Measurements from ENCODE around the gene SHMT2. TPM values are rescaled to one million over a fixed set of nuclear protein-coding genes. Genes with fewer than 3 reads are reported as not detected.

SHMT2 gene
- total and polyA plus RNA-seq, 9 of the 15 experiments (the other 6 are each of a cell fraction or from before 2014, with no cell fraction given): 46.1 to 319 (median 115) TPM

GRCh38 chr12:57190037-57190436 is 39.5 kb upstream of the SHMT2 start:
- Histone ChIP-seq H3K9me1 (ENCODE audit: control insufficient read depth, insufficient read depth, low read length) (peaks cover 3% of the 10 kb centered on the region), H3K27ac (ENCODE audit: extremely low read depth, low read depth, low read length) (no peak overlapping the region), H4K20me1 (replicated peaks; ENCODE audit: control insufficient read depth, insufficient read depth, low read length) (0 out of 2 replicates have a peak, but pooled peaks cover 14% of the 10 kb centered on the region), H3K36me3 (ENCODE audit: control insufficient read depth, insufficient read depth, low read length) (no peaks in the 10 kb centered on the region), H3K4me3 (no peak overlapping the region), H3K27me3 (ENCODE audit: control insufficient read depth in 2 of 2, insufficient read depth in 2 of 2, low read length in 2 of 2) (peaks cover 45 to 86% of the 10 kb centered on the region in 2 experiments), H3K4me2 (ENCODE audit: insufficient read depth, low read length) (no peak overlapping the region), H3K9me3 (replicated peaks; ENCODE audit: control insufficient read depth, insufficient read depth, low read depth, low read length) (no peaks in the 10 kb centered on the region), H3K79me2 (ENCODE audit: control insufficient read depth, insufficient read depth, low read length) (no peaks in the 10 kb centered on the region), H2AFZ (ENCODE audit: low read depth, low read length) (no peak overlapping the region), H3K9ac (ENCODE audit: insufficient read depth in 1 of 2, low read depth in 2 of 2, low read length in 2 of 2) (no peak overlapping the region), H3K4me1 (replicated peaks in 1 of 2; ENCODE audit: control insufficient read depth in 2 of 2, insufficient read depth in 2 of 2, low read length in 2 of 2) (peaks cover 0 to 53% of the 10 kb centered on the region in 2 experiments; a peak in 2 of 5 replicates)
- ChIA-PET POLR2A (interaction anchor here (0.6 to 2.4 kb wide), 2 partner anchors 17 to 136 kb away, joined by 3 to 6 read pairs; no protein-coding TSS in a partner anchor), CTCF (ENCODE audit: low intra/inter-chr PET ratio) (interaction anchor here (0.5 kb wide), 1 partner anchor 23 kb away, joined by 4 read pairs; no protein-coding TSS in a partner anchor)
- in situ Hi-C loops (cut with MboI) (no loop called here), intact Hi-C loops (cut with micrococcal nuclease) (no loop called here)
- peak; percentile 40 for FAIRE-seq
- no peak for ATAC-seq
- no TSS peak for BruUV-seq (replicated peaks)
- 13% methylated on average over 6 of the region's 6 CpGs for WGBS (ENCODE audit: insufficient coverage, low coverage, missing lambda C conversion rate)
- DNase-seq (ENCODE audit: extremely low read depth in 1 of 4, low spot score in 3 of 4): no peak
- TF ChIP-seq MEF2A (IDR thresholded peaks at IDR 0.05; ENCODE audit: control insufficient read depth, low read depth, low read length): no peak
- no peak for TF ChIP-seq FOXP1 (CRISPR knock-in tag; IDR thresholded peaks at IDR 0.05)
- no peak for TF ChIP-seq CEBPB (tag; IDR thresholded peaks at IDR 0.05)
- TF ChIP-seq, protein P1, sequence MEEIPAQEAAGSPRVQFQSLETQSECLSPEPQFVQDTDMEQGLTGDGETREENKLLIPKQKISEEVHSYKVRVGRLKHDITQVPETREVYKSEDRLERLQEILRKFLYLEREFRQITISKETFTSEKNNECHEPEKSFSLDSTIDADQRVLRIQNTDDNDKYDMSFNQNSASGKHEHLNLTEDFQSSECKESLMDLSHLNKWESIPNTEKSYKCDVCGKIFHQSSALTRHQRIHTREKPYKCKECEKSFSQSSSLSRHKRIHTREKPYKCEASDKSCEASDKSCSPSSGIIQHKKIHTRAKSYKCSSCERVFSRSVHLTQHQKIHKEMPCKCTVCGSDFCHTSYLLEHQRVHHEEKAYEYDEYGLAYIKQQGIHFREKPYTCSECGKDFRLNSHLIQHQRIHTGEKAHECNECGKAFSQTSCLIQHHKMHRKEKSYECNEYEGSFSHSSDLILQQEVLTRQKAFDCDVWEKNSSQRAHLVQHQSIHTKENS (CRISPR knock-in tag; IDR thresholded peaks at IDR 0.05): no peak
- no peak for TF ChIP-seq CCNT2 (IDR thresholded peaks at IDR 0.05; ENCODE audit: borderline replicate concordance, extremely low read depth, insufficient read length, low read depth, low read length)
- TF ChIP-seq, protein P2, sequence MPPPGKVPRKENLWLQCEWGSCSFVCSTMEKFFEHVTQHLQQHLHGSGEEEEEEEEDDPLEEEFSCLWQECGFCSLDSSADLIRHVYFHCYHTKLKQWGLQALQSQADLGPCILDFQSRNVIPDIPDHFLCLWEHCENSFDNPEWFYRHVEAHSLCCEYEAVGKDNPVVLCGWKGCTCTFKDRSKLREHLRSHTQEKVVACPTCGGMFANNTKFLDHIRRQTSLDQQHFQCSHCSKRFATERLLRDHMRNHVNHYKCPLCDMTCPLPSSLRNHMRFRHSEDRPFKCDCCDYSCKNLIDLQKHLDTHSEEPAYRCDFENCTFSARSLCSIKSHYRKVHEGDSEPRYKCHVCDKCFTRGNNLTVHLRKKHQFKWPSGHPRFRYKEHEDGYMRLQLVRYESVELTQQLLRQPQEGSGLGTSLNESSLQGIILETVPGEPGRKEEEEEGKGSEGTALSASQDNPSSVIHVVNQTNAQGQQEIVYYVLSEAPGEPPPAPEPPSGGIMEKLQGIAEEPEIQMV (tag; conservative IDR thresholded peaks at IDR 0.05; ENCODE audit: low read depth): no peak

Data from K562 (cell line).